Stomach (tissue), 9 donors: Measurements from ENCODE around the gene KCNG2. TPM values are rescaled to one million over a fixed set of nuclear protein-coding genes. Genes with fewer than 3 reads are reported as not detected.
A peak's percentile ranks its signal among the peaks of the same experiment; 100 is the strongest.

Source experiments
- DNase-seq, 2 donors: peaks; one replicate each; pipeline versions ENCODE4 v3.0.0 to v3.0.0-alpha.2; 2013 to 2019
- H3K27ac ChIP-seq, 5 donors: fragments of 200-600 bp in 4 of 5; sonication (generic) in 4 of 5; one replicate each; pipeline ENCODE4 v1.5.1; 2013 to 2019; ENCODE audit warnings: mild to moderate bottlenecking in 1 of 5, moderate library complexity in 1 of 5
- H3K27me3 ChIP-seq, 3 donors: fragments of 200-600 bp; sonication (generic); one replicate each; pipeline ENCODE4 v1.5.1; 2017 to 2019; ENCODE audit warnings: mixed run types in 1 of 3
- H3K36me3 ChIP-seq, 4 donors: fragments of 200-600 bp; sonication (generic); 1 replicate in 3 of 4; 2 replicates in 1 of 4; pipeline ENCODE4 v1.5.1; 2016 to 2019
- H3K4me1 ChIP-seq, 4 donors: fragments of 200-600 bp; sonication (generic); one replicate each; pipeline ENCODE4 v1.5.1; 2016 to 2019
- H3K4me3 ChIP-seq, 4 donors: fragments of 200-600 bp; sonication (generic) in 3 of 4; one replicate each; pipeline ENCODE4 v1.5.1; 2016 to 2019; ENCODE audit warnings: mild to moderate bottlenecking in 1 of 4
- H3K9me3 ChIP-seq, 4 donors: fragments of 200-600 bp; sonication (generic); one replicate each; pipeline ENCODE4 v1.5.1; 2016 to 2019
- EP300 ChIP-seq: sonication (generic); formaldehyde crosslinking; IDR thresholded peaks from one replicate; pipeline ENCODE4 v1.6.1; 2017; ENCODE audit warnings: antibody characterized with exemption
- POLR2A ChIP-seq, 4 donors: fragments of 450-650 bp; IDR thresholded peaks; one replicate each; pipeline ENCODE4 v1.6.1; 2016; ENCODE audit warnings: antibody characterized with exemption in 4 of 4, control low read depth in 2 of 4, mild to moderate bottlenecking in 1 of 4, moderate library complexity in 1 of 4
- POLR2AphosphoS5 ChIP-seq, 3 donors: sonication (generic); formaldehyde crosslinking; IDR thresholded peaks; one replicate each; pipeline ENCODE4 v1.6.1; 2016; ENCODE audit warnings: antibody characterized with exemption in 3 of 3
- WGBS, 5 donors: extraction: QIAGEN DNeasy Blood & Tissue Kit in 3 of 5; methylation state at CpG; one replicate each; pipeline versions ENCODE4 v1.1.5 to v1.1.7; 2013 to 2018; 5-methylcytosine and 5-hydroxymethylcytosine counted together
- intact Hi-C: fragments of 100-400 bp; cut with DNase I; formaldehyde crosslinking; loops from one replicate; pipeline ENCODE4 v1.15.1; 2023; ENCODE audit warnings: low total_unique reads
- polyA plus RNA-seq, 3 donors: library from polyadenylated mRNA; stranded (reverse); fragments of 200-250 nt; gene quantifications; one replicate each; pipeline ENCODE4 v1.2.3, GENCODE V29; 2013
- total RNA-seq, 5 donors: library from RNA; depleted of rRNA; stranded (reverse); fragments of >200 nt; gene quantifications; one replicate each; pipeline versions ENCODE4 v1.1.0 to v1.2.3, GENCODE V29; 2014 to 2016
- TF ChIP-seq, protein P1 (sequence below), 7 experiments: fragments of 450-650 bp in 4 of 7; fragments of 200-600 bp in 3 of 7; sonication (generic) in 3 of 7; IDR thresholded peaks; one replicate each; pipeline ENCODE4 v1.5.1; 2016 to 2019; ENCODE audit warnings: antibody characterized with exemption in 7 of 7, control low read depth in 2 of 7, mild to moderate bottlenecking in 1 of 7
- donor health status: healthy with polysubstance abuse.
- donor health status: Bipolar disorder and iron deficiency.
- donor health status: healthy.

KCNG2 gene
- total and polyA plus RNA-seq, 8 donors, result 0.08 to 2.3 (median 0.92) TPM; not detected in 5

DNA sequence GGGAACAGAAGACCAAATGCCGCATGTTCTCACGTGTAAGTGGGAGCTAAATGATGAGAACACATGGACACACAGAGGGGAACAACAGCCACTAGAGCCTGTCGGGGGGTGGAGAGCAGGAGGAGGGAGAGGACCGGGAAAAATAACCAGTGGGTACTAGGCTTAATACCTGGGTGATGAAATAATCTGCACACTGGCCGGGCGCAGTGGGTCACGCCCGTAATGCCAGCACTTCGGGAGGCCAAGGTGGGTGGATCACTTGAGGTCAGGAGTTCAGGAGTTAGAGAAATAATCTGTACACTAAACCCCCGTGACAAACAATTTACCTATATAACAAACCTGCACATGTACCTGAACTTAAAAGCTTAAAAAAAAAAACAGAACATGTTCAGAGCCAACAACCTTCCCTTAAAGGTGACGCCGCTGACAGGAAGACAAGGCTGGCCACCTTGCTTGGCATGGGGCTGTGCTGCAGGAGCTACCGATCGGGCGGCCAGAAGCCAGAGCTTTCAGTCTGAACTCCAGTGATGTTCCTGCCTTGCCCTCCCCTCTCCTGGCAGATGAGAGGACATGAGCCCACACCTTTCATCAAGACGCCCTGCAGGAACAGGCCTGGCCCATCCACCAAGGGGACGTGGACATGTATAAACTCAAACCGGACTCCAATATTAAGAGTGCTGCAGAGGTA lies 142.5 kb downstream of the KCNG2 start:
- Histone ChIP-seq H3K4me1 (peaks cover 25 to 46% (median 42%) of the 10 kb centered on the region in 4 donors), H3K27ac (no peak overlapping the region), H3K4me3 (no peak overlapping the region), H3K9me3 (peaks cover 0 to 9% (median 4%) of the 10 kb centered on the region in 4 donors), H3K36me3 (peaks cover 19 to 82% (median 73%) of the 10 kb centered on the region in 4 donors), H3K27me3 (no peaks in the 10 kb centered on the region)
- no peak for TF ChIP-seq EP300
- no peak for TF ChIP-seq POLR2AphosphoS5 (IDR thresholded peaks at IDR 0.05)
- TF ChIP-seq, protein P1, sequence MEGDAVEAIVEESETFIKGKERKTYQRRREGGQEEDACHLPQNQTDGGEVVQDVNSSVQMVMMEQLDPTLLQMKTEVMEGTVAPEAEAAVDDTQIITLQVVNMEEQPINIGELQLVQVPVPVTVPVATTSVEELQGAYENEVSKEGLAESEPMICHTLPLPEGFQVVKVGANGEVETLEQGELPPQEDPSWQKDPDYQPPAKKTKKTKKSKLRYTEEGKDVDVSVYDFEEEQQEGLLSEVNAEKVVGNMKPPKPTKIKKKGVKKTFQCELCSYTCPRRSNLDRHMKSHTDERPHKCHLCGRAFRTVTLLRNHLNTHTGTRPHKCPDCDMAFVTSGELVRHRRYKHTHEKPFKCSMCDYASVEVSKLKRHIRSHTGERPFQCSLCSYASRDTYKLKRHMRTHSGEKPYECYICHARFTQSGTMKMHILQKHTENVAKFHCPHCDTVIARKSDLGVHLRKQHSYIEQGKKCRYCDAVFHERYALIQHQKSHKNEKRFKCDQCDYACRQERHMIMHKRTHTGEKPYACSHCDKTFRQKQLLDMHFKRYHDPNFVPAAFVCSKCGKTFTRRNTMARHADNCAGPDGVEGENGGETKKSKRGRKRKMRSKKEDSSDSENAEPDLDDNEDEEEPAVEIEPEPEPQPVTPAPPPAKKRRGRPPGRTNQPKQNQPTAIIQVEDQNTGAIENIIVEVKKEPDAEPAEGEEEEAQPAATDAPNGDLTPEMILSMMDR (IDR thresholded peaks at IDR 0.05), result no peak
- TF ChIP-seq POLR2A (IDR thresholded peaks at IDR 0.05), result no peak
- WGBS, 5 donors, result 85 to 93% (median 93%) methylated on average over 18 of the region's 18 CpGs
- intact Hi-C loops, result loop anchor here (10.0 kb wide), 1 partner anchor 95 kb away; the partner anchor contains the start of gene RBFA
- DNase-seq, result peak in 1 of 2 donors; percentile 8

DNA sequence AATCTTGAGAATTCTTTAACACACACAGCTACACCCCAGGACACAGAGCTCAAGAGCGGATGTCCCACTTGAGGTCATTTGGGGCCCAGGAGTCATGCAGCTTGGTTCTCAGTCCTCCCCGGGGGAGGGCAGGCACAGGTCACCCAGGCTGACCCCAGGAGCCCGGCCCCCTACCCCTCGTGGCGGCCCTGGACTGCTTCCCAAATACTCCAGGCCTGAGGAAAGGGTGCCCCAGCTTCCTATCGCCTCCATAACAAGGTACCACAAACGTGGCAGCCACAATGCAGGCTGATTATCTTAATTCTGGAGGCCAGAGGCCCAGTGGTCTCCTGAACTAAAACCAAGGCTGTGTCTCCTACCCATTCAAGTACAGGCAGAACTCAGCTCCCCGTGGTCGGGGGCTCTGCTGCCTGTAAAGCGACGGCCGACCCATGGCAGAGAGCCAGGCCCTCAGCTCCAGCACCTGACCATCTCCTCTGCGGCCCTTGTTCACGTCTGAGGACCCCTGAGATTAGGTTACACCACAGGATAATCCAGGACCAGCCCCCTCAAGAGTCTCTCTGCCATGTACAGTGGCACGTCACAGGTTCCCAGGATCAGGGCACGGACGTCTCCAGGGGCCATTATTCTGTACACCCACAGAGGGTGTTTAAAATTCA lies 143.2 kb downstream of the KCNG2 start:
- Histone ChIP-seq H3K36me3 (peaks cover 14 to 75% (median 66%) of the 10 kb centered on the region in 4 donors), H3K27ac (no peak overlapping the region), H3K9me3 (peaks cover 0 to 2% (median under 1%) of the 10 kb centered on the region in 4 donors), H3K4me3 (no peak overlapping the region), H3K4me1 (peaks cover 25 to 50% (median 45%) of the 10 kb centered on the region in 4 donors), H3K27me3 (no peaks in the 10 kb centered on the region)
- TF ChIP-seq, protein P1 (IDR thresholded peaks at IDR 0.05), result no peak
- TF ChIP-seq POLR2A (IDR thresholded peaks at IDR 0.05) (no peak), EP300 (no peak), POLR2AphosphoS5 (IDR thresholded peaks at IDR 0.05) (no peak)
- peak in 1 of 2 donors; percentile 23 for DNase-seq
- WGBS, 5 donors, result 85 to 93% (median 91%) methylated on average over 12 to 17 of the region's 17 CpGs
- intact Hi-C loops, result loop anchor here (10.0 kb wide), 1 partner anchor 94 kb away; the partner anchor contains the start of gene RBFA

DNA sequence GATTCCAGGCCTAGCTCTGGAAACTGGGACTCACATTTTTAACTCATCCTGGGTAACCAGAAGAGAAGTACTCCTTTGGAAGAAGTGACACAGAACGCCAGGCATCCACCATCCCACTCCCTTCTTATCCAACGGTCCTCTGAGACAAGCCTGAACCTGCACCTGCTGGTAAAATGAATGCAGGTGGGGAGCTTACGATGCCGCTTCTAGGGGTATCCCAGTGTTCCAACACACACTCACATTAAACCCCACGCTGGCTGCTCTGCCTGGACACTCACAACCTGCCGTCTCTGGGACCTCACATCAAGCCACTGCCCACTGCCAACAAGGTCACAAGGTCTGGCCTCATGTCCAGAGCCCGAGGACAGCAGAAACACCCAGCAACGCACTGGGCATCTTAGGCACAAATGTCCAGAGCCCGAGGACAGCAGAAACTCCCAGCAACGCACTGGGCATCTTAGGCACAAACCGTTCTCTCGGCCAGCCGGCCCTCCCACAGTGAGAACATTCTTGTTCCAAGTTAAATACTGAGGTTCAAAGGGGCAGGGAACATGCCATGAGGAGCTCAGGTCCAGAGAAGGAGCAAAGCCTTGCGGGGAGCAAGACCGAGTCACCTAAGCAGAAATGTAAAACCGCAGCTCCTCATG lies 143.9 kb downstream of the KCNG2 start:
- DNase-seq, result peak in 1 of 2 donors; percentile 65
- H3K4me3 ChIP-seq, result no peak overlapping the region
- TF ChIP-seq POLR2AphosphoS5 (IDR thresholded peaks at IDR 0.05) (no peak), POLR2A (IDR thresholded peaks at IDR 0.05) (no peak), EP300 (no peak)
- TF ChIP-seq, protein P1 (IDR thresholded peaks at IDR 0.05), result no peak
- peaks cover 25 to 56% (median 46%) of the 10 kb centered on the region in 4 donors for H3K4me1 ChIP-seq
- intact Hi-C loops, result loop anchor here (10.0 kb wide), 1 partner anchor 93 kb away; the partner anchor contains the start of gene RBFA
- WGBS, 5 donors, result 59 to 78% (median 61%) methylated on average over 15 to 16 of the region's 16 CpGs
- H3K36me3 ChIP-seq, result peaks cover 14 to 71% (median 61%) of the 10 kb centered on the region in 4 donors
- no peak overlapping the region for H3K27ac ChIP-seq
- H3K9me3 ChIP-seq, result no peaks in the 10 kb centered on the region
- H3K27me3 ChIP-seq, result no peaks in the 10 kb centered on the region

DNA sequence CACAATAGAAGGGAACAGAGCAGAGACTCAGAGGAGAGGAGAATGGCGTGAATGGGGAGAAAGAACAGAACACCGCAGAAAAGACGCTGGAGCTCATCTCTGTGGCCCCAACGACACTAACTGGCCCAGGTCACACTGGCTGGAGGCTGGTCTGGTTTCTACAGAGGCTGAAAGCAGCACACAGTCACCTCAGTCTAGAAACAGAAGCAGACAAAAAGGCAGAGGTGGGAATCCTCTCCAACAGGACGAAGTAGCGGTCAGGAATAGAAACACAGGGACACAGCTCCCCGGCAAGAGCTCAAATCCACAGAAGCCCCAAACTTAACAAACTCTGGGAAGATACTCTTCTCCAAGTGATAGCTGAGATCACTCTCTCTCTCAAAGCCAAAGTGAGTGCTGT lies 144.5 kb downstream of the KCNG2 start:
- Histone ChIP-seq H3K36me3 (peaks cover 14 to 69% (median 59%) of the 10 kb centered on the region in 4 donors), H3K27me3 (no peaks in the 10 kb centered on the region), H3K9me3 (no peaks in the 10 kb centered on the region), H3K4me1 (peaks cover 25 to 60% (median 51%) of the 10 kb centered on the region in 4 donors), H3K27ac (no peak overlapping the region), H3K4me3 (no peak overlapping the region)
- no peak for TF ChIP-seq POLR2AphosphoS5 (IDR thresholded peaks at IDR 0.05)
- TF ChIP-seq, protein P1 (IDR thresholded peaks at IDR 0.05), result no peak
- no peak for TF ChIP-seq EP300
- WGBS, 5 donors, result 87 to 94% (median 91%) methylated on average over 7 of the region's 7 CpGs
- intact Hi-C loops, result loop anchor here (10.0 kb wide), 1 partner anchor 93 kb away; the partner anchor contains the start of gene RBFA
- peak in 1 of 2 donors; percentile 4 for DNase-seq
